Measurements from ENCODE around the gene MED27. TPM values are rescaled to one million over a fixed set of nuclear protein-coding genes. Genes with fewer than 3 reads are reported as not detected.

MED27 gene
- total and polyA plus RNA-seq, 2 of the 13 experiments (the other 11 are each of a cell fraction or from before 2014, with no cell fraction given): 16.9 to 19.0 TPM

DNA sequence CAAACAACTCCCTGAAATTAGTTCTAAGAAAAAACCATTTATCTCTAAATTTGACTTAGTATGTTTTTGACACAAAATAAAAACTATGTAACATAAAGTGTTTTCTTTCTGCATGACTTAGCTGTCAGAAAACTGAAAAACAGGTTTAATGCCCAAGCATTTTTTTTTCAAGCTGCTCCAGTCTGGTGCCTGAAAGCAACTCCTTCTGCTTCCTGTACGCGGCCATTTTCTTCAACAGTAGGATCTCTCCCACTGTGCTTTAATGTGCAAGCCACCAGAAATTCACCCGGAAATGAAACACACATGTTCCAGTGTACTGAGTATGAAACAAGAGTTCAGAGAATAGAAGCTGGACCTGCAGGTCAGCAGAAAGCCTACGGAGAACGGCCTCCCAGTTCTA lies 161.2 kb downstream of the MED27 start (continued):
- TF ChIP-seq, protein P1, sequence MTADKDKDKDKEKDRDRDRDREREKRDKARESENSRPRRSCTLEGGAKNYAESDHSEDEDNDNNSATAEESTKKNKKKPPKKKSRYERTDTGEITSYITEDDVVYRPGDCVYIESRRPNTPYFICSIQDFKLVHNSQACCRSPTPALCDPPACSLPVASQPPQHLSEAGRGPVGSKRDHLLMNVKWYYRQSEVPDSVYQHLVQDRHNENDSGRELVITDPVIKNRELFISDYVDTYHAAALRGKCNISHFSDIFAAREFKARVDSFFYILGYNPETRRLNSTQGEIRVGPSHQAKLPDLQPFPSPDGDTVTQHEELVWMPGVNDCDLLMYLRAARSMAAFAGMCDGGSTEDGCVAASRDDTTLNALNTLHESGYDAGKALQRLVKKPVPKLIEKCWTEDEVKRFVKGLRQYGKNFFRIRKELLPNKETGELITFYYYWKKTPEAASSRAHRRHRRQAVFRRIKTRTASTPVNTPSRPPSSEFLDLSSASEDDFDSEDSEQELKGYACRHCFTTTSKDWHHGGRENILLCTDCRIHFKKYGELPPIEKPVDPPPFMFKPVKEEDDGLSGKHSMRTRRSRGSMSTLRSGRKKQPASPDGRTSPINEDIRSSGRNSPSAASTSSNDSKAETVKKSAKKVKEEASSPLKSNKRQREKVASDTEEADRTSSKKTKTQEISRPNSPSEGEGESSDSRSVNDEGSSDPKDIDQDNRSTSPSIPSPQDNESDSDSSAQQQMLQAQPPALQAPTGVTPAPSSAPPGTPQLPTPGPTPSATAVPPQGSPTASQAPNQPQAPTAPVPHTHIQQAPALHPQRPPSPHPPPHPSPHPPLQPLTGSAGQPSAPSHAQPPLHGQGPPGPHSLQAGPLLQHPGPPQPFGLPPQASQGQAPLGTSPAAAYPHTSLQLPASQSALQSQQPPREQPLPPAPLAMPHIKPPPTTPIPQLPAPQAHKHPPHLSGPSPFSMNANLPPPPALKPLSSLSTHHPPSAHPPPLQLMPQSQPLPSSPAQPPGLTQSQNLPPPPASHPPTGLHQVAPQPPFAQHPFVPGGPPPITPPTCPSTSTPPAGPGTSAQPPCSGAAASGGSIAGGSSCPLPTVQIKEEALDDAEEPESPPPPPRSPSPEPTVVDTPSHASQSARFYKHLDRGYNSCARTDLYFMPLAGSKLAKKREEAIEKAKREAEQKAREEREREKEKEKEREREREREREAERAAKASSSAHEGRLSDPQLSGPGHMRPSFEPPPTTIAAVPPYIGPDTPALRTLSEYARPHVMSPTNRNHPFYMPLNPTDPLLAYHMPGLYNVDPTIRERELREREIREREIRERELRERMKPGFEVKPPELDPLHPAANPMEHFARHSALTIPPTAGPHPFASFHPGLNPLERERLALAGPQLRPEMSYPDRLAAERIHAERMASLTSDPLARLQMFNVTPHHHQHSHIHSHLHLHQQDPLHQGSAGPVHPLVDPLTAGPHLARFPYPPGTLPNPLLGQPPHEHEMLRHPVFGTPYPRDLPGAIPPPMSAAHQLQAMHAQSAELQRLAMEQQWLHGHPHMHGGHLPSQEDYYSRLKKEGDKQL (CRISPR knock-in tag; IDR thresholded peaks at IDR 0.05; ENCODE audit: low read depth): no peak
- no peak for TF ChIP-seq PAF1 (CRISPR knock-in tag; IDR thresholded peaks at IDR 0.05)
- no peak for TF ChIP-seq KDM5B (CRISPR knock-in tag; IDR thresholded peaks at IDR 0.05; ENCODE audit: borderline replicate concordance)
- TF ChIP-seq RFXAP (CRISPR knock-in tag; IDR thresholded peaks at IDR 0.05; ENCODE audit: borderline replicate concordance): no peak
- TF ChIP-seq, protein P2, sequence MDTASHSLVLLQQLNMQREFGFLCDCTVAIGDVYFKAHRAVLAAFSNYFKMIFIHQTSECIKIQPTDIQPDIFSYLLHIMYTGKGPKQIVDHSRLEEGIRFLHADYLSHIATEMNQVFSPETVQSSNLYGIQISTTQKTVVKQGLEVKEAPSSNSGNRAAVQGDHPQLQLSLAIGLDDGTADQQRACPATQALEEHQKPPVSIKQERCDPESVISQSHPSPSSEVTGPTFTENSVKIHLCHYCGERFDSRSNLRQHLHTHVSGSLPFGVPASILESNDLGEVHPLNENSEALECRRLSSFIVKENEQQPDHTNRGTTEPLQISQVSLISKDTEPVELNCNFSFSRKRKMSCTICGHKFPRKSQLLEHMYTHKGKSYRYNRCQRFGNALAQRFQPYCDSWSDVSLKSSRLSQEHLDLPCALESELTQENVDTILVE (CRISPR knock-in tag; IDR thresholded peaks at IDR 0.05): no peak
- no peak for TF ChIP-seq ZNF260 (CRISPR knock-in tag; IDR thresholded peaks at IDR 0.05; ENCODE audit: borderline replicate concordance, low read depth)

DNA sequence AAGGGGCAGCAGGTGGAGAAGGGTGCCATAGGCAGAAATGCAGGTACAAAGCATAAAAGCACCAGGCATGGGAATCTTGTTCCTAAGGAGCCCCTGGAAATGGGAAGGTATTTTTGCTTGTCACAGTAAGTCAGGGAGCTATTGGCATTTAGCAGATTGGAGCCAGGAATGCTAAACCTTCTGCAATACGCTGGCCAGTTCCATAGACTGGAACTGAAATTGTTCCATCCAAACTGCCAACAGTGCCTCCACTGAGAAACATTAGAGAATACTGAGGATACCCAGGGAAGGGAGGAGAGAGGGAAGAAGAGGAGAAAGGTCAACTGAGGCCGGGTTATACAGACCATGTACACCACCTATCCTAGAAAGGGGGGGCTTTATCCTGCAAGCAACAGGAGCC lies 162.7 kb downstream of the MED27 start:
- FAIRE-seq: no peak
- H3K27ac ChIP-seq (ENCODE audit: extremely low read length, insufficient read depth, low read length): no peak overlapping the region
- CTCF ChIA-PET (ENCODE audit: low intra/inter-chr PET ratio, low total read pairs): no interaction called here
- no peaks in the 10 kb centered on the region for H3K9me3 ChIP-seq (ENCODE audit: low read length)
- no peaks in the 10 kb centered on the region for H3K27me3 ChIP-seq (ENCODE audit: control insufficient read depth in 1 of 2, insufficient read depth in 2 of 2, low read length in 2 of 2)
- no TSS peak for BruUV-seq (replicated peaks)
- no peak overlapping the region for H3K4me3 ChIP-seq (replicated peaks in 1 of 3; ENCODE audit: insufficient read depth in 1 of 3, low read depth in 2 of 3, low read length in 3 of 3)
- no peak for DNase-seq (ENCODE audit: low spot score)
- H4K20me1 ChIP-seq (ENCODE audit: insufficient read depth, low read length): no peaks in the 10 kb centered on the region
- intact Hi-C loops (cut with micrococcal nuclease; ENCODE audit: unreplicated experiment) (no loop called here), in situ Hi-C loops (cut with HindIII; ENCODE audit: extremely low pct_ligation_motif_present, low pct_unique_long_range_greater_than_20kb) (no loop called here)
- no peaks in the 10 kb centered on the region for H3K4me1 ChIP-seq (ENCODE audit: insufficient read depth, low read length)
- H3K79me2 ChIP-seq (ENCODE audit: insufficient read depth, low read length): no peaks in the 10 kb centered on the region
- H2AFZ ChIP-seq (ENCODE audit: low read length): no peak overlapping the region
- no peaks in the 10 kb centered on the region for H3K36me3 ChIP-seq (replicated peaks in 1 of 2; ENCODE audit: control insufficient read depth in 1 of 2, insufficient read depth in 2 of 2, low read length in 2 of 2)
- H3K9ac ChIP-seq (ENCODE audit: insufficient read depth, low read depth, low read length): no peak overlapping the region
- POLR2A ChIA-PET: no interaction called here
- H3K4me2 ChIP-seq (ENCODE audit: low read depth, low read length): no peak overlapping the region
- WGBS (ENCODE audit: low lambda C conversion rate): 92% methylated on average over 2 of the region's 2 CpGs
- no peak for ATAC-seq
- TF ChIP-seq NCOR1 (IDR thresholded peaks at IDR 0.05; ENCODE audit: borderline replicate concordance, low read length) (no peak), ZNF816 (CRISPR knock-in tag; IDR thresholded peaks at IDR 0.05; ENCODE audit: borderline replicate concordance) (no peak), SETDB1 (CRISPR knock-in tag; IDR thresholded peaks at IDR 0.05; ENCODE audit: borderline replicate concordance) (no peak), ZNF256 (CRISPR knock-in tag; conservative IDR thresholded peaks at IDR 0.05) (no peak)
